Activated T-helper 1 cell treated with Interleukin-2 at 50 U/mL for 16 hours (primary cell): Measurements from ENCODE around the gene EQTN.

Experiments used
- DNase-seq: peaks from one replicate; pipeline ENCODE4 v3.0.0-alpha.2; 2020; ENCODE audit warnings: low read depth

The EQTN gene

DNA sequence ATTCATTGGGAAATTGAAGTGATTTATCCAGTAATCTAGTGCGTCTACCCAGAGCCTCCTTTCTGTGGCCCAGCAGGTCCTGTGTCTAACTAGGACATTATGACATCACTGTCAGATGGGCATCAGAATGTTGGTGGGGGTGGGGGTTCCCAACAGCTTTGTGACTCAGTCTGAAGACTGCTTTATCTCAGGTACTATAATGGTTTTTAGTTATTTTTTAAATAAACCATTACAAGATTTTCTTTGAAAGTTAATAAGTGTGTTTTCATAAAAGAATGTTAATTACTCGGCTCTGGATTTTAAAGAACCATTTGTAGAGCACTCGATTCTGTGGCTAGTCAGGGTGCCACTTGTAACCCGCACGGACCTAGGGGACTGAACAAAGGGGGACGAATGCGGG is at the start of gene EQTN:
Gene EQTN (minus strand): TSS at position 101 of the 400 bp plus-strand sequence. CDS start 95 bp downstream, at position 6.
- DNase-seq: no peak

DNA sequence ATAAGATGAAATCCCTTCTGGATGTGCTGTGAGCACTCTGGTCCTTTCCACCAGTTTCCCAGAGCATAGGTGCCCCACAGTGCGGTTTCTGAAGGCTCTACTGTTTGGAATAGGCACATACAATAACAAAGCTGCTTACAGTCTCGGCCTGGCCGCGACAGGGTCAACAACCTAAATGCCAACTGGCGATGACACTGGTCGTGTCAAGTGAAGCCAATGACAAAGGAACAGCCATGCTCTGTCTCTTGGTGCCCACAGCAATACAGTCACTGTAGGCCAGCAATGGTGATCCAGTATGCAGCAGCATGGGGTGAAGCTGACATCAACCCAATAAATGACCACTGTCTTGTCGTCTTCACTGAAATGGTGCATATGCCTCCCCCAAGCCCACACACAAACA is 47.8 kb upstream of the EQTN start:
- DNase-seq: no peak

DNA sequence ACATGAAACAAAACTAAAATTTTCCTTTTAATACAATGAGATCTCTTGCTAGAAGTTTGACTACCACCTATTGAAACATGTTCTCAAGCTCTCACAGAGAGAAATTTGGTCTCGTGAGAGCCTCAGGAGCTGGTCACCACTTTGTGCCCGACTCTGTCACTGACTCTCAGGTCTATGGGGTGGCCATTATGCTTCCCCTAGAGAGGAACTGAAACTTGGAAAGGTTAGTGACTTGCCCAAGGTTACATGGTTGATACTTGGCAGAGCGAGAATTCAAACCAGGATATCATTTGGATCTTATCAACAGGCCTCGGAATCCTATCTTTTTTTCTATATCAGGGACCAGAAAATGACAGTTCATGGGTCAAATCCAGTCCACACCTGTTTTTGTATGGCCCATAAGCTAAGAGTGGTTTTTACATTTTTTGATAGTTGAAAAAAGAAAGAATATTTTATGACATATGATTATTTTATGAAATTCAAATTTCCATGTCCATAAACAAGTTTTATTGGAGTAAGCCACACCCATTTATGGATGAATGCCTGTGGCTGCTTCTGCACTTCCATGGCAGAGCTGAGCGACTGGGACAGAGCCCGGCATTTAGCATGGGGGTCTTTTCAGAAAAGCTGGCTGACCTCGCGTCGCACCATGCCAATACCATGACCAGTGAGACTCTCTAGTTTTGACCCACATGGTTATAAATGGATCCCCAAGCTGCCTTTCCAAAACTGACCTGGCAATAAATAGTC is 44.8 kb upstream of the EQTN start:
- no peak for DNase-seq

DNA sequence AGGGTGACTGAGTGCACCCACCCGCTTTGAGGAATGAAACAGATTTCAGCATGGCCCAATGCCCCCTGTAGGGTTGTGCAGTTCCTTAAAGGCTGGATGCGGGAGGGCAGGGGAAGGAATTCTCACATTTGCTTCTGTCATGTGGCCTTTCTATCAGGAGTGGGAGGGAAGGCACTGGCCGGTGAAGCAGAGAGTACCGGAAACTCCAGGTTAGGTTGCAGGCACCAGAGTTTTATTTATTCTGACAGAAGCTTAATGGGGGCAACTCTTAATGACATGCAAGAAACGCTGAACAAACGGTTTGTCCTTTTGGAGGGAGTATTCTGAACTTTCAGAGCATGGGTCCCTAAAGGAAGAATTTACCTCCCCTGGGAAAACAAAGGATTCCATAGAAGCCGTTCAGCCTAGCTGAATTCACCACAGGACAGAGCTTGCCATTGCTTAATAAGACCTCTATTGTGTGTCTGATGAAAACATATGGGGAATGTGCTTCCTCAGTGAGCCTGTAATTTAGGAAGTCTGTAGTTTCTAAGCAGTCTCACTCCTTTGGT is 44.1 kb upstream of the EQTN start:
- DNase-seq: no peak

DNA sequence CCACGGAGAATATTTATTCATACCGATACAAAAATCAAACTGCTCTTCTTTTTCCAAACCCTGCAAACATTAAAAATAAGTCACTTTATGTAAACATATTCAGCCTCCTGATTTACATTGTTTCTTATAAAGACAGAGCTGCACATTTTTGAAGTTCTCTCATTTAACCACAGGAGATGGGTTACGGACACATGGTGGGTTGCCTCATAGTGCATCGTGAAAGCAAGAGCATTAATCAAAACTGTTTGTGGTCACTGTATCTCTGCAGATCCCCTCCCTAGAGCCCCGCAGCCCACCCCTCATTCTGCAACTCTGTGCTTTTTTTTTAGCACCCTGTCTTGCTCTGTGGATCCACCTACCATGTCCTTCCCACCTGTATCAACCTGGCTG is 43.3 kb upstream of the EQTN start:
- no peak for DNase-seq

DNA sequence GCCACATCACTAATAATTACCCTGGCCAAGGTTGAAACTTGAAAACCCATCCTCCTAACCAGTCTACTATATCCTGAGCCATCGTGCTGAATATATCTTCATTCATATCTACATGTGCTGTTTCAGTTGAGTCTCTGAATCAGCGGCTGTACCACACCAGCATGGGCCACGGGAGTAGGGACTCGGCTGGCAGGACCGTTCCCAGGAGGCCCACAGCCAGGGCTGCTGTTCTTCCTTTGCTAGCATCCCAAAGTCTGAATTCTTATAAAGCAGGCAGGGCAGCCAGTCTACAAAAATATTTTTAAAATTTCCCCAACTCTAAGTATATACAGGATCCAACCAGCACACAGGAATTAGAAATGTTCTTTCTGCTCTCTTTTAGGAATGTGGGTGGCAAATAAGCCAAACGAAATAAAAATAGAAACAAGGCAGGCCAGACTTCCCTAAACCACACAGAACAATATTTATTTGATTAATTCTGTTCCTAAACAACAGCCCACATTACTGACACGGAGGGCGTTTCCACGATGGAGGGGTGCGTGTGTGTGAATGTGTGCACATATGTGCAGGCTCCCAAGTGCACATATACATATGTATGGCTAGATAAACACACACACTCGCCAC is 42.8 kb upstream of the EQTN start:
- DNase-seq: no peak

DNA sequence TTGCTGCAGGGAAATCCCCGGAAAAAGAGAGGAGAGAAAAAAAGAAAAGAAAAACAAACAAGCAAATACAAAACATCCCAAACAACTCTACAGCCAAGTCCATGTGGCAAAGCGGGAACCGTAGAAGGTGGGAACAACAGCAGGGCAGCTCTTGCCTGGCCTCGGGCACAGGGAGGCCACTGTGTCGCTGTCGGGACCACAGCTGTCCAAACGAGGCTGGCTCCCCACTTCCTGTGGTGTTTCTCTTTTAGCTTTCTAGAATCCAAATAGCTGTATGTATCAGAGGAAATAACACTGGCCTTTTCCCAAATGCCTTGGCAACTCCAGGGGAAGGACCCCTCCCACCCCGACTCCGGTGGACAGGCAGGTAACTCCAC is 41.6 kb upstream of the EQTN start:
- no peak for DNase-seq

DNA sequence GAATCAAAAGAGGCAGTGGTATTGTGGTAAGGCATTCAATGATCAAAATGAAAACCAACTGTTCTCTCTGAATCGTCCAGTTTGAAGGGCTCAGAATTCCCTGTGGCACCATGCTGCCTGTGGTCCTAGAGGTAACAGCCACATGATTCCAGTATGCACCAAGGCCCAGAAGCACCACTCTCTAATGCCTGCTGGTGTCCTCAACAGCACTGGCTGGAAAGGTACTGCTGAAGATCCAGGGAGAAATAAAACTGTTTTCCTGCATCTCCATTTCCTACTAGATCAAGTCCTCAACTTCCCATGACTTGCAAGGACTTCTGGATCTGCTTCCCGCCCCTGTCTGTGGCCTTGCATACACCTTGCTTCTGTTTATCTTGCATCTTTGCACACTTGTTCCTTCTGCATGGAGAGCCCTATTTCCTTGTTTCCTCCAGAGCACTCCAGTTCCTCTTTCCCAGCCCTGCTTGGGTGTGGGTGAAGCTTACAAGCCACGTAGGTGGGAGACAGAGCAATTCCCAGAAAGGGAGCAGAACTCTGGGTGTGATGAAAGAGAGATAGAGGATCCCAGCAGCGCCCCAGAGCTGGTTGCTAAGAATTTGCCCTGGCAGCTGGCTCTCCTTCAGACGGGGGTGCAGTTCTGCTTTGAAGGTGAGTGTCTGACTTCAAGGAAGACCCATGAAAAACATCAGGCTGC is 41.0 kb upstream of the EQTN start:
- no peak for DNase-seq

DNA sequence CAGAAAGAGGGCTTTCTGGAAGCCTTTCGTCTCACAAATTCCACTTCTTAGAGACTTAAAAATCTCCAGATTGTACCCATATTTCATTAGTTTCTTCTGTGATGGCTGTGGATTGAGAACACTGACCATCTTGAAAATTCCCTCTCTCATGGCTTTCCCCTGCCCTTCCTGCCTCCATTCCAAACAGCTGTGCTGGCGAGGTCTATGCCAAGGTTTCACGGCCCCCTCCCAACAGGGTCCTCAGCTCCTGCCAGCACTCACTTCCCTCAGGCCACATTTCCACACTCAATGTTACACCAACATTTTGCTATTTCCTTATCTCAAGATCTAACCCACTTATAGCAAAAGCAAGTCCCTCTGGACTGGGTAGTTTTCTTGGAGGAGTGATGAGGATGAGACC is 40.3 kb upstream of the EQTN start:
- DNase-seq: no peak

DNA sequence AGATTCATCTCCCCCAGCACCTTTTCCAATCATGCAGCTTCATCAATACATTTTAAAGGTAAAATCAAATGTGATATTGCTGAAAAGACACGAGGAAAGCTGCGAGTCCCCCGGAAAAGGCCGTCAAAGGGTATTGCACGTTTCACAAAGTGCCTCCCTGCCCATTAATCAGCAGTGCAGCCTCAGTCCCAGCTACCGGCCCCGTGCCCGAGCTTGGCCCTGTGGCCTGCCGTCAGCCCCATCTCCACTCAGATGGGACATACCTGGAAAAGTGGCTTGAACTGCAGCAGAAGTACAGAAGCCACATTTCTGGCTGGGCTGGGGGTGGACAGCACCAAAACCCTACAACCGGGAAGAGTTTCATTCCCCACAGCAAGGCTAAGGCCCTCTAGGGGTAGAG is 39.9 kb upstream of the EQTN start:
- DNase-seq: no peak

DNA sequence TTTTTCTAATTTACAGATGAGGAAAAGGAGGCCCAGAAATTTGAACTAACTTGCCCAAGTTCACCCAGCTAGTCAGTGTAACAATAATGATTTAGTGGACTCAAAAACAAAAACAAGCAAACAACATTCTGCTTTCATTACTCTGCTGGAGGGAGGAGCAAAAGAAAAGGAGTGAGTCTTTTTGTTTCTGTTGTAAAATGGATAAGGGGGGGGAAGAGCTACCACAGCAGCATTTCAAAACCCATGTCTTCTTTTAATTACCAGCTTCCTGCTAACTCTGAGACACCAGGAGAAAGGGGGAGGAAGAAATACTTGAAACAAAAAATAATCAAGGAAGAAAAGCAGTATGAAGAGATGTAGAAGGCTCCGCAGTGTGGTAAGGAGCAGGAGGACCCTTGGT is 39.2 kb upstream of the EQTN start:
- no peak for DNase-seq

DNA sequence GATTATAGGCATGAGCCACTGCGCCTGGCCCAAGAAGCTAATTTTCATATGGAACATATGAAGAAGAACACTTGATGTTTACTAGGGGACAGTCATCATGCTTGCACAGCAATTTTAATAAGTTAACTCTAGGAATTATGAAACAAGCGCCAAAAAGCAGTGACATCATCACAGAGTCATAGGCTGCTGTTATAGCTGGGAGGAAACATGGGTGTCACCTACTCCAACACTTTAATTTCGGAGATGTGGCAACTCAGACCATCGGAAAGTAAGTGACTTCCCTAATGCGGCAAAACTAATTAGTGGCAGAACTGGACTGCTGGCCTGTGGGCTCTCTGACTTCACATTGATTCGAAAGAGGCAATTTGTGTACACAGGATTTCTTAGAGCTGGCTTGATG is 38.1 kb upstream of the EQTN start:
- no peak for DNase-seq

DNA sequence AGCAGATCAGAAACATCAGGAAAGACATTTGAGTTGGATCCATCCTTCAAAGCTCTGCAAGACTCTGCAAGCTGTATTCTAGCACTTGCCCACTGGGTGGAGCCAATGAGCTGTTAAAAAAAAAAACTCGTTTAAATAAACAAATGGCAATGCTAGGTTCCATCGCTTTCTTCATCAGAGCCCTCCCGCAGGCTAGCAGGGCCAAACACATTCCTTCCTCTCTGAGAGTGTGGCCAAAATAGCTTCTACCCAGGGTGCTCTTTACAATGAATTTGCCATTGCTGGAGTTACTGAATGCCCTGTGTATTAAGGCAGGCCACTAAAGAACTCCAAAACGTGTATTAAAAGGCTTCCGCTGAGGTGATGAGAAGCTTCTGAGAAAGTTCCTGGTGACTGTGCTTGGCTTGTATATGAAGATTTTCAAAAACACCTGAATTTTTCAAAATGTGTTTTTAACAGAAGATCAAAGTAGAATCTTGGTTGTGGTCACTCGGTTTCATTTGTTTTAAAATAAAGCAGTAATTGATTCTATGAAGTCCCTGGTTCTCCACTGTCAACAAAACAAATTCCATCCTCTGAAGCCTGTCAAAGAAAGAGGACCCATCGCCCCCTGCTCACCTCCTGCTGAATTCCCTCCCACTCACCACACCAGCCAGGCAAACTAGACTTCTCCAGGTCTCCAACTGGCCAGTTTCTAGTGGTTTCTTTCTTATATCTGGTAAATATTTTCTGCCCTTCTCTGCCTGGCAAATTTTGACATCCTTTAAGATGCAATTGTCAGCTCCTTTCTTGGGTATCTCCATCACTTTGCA is 36.5 kb upstream of the EQTN start:
- DNase-seq: peak; percentile 3

DNA sequence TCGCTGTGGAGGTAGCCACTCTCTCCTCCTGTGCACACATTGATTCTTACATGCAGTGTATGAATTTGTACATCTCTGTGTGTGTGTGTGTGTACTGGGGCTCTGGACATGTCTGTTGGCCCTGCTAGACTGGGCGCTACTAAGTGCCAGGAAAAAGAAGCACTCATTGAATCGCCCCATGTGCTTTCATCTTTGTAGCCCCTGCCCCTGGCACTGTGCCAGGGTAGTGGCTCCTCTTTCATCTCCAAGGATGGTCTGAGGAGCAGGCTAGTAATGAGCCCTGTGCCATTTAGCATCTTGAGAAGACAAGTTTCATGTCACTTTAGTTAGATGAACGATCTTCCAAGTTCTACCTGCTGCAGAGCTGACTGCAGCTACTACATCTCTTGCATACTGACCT is 34.4 kb upstream of the EQTN start:
- no peak for DNase-seq

DNA sequence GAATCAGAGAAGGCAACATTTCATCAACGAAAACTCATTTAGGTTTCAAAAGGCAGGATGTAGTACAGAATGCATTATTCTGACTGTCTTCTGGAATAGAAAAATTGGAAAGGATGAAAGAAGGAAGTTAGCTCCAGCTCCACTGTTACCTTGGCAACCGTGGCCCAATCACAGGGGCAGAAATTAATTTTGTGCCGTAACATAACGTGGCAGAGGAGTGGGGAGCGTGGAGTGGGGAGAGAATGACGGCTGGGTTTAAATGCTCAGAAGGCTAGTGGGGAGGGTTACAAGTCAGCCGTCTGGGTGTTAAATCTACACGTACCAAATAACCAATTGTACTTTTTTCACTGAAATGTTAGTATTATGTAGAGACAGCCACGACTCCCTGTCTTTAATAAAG is 32.3 kb upstream of the EQTN start:
- DNase-seq: no peak

DNA sequence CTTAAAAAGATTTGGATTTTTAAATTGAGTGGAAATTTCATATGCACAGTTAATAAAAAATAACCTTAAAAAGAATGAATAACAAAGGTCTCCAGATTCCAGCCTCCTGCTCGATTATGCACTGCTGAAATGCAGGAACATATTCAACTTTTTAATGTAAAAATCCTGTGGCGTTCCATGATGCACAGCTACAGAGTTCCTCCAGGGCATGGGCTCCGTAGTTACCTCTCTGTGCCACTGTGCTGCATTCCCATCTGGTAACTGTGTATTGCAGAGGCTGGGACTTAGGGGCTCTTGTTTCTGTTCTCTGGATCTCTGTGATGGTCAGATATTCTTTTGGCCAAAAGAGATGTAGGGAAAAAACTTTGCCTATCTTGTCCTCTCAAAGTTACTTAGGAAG is 31.5 kb upstream of the EQTN start:
- DNase-seq: no peak

DNA sequence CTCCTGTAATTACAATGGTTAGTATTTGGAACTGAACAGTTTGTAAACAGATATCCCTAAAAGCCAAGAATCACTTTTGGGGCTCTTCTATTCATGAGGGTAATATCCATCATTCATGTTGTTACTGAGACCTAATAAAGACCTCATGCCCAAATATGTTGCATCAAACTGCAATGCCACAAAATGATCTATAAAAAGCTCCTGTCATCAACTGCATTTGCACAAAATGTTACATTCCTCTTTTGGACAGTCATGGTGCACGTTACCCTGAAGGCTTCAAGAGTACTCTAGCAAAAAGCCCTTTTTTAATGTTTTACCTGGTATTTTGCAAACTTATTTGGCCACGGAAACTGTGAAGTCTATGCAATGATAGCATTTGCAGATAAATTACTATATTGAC is 14.2 kb upstream of the EQTN start:
- DNase-seq: no peak

DNA sequence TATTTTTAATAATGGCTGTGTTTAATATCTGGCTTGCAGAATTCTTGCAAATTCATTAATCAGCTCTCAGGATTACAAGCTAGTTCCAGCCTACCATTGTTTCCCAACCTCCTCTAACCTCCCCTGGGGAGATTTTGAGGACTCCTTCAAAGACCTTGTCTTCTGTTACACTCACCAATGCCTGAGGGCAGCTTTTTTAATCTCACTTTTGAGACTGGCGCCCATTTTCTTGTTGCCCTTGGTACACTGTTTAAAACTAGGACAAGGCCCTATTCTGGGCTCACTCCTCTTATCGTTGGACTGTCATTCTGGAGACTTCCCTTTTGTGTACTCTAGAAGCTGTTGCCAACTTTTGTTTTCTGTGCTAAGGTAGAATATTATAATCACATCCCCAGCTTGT is 13.6 kb upstream of the EQTN start:
- no peak for DNase-seq

DNA sequence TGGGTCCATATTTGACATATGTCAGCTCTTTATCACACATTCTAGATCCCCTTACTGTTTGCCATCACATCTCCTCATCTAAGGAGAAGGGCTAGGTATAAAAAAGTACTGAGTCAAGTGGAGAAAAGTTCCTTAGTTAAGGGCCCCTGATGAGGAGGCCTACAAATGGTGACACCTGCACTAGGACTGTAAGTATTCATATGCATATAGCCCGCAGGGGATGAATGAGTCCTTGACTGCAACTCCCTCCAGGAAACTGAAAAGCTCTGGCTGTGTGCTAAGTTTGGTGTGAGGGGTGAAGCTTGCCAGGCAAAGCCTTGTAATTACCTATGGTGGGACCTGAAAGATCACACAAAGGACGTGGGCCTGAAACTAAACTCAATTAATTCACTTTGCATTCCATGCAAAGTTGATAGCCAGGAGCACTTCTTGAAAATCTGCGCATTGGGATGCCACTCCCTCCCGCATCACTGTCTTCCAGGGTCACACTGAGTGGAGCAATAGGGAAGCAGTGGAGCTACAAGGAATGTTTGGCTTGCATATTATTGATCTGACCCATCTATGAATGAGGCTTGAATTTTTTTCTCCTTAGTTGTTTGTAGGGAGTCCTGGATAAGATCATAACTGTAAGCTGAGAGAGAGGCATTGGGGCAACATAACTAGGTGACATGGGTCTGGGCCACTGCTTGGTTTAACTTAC is 11.9 kb upstream of the EQTN start:
- no peak for DNase-seq

DNA sequence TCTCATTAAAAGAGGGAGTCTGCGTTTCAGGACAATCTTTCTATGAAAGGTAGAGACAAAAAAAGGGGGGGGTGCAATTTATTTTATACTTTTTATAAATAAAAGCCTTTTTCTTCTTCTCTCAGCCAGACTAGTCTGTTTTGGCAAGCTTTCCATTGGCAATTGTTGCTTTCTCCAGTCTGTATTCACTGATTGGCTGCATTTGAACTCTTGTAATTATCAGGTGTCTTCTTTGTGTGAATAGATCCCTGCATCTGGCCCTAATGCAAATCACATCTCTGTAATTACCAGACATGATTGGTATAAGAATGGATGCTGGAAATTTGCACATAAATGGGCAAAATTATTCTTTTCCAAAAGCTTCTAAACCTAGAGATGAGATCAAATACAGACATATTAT is 7.6 kb upstream of the EQTN start:
- DNase-seq: no peak

DNA sequence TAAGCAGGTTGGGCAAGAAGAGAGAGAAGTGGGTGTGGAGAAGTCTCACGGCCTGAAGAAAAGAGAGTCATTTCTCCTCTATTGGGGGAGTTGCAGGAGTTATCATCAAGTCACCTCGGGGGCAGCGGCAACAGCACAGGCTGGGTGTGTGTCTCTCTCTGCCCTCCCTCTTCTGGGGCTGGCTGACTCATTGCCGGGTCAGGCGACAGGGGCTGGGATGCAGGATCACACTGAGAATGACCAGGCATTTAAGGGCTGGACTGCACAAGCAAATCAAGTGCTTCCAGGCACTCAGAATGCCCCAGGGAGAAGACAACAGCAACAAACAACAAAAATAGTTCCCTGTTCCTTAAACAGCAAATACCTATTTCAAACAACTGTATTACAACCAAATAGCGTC is 6.3 kb upstream of the EQTN start:
- DNase-seq: no peak

DNA sequence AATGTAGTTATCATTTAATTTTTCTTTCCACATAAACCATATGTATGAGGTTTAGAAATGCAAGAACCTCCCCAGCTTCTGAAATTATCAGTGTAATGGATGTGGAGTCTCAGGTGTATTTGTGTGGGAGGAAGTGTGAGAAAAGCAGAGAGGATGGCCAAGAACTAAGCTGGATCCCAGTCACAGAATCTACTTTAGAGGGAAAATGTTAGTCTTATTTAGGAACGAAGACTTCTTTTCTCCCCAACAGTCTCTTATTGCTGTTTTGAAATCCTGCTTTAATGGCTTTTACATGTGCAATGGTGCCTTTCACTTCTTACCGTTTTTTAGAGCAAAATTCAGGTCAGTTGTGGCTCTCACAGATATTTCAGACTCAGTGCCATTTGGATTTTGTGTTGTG is 3.0 kb downstream of the EQTN start:
- no peak for DNase-seq
